Thyroid gland (tissue), 4 donors: ENCODE measurements around the gene PCDH18. TPM values are rescaled to one million over a fixed set of nuclear protein-coding genes. Genes with fewer than 3 reads are reported as not detected.
"Not testable (repeated sequence)": the region's sequence is repeated elsewhere in the genome, so short reads cannot be mapped to it uniquely, and the experiment has no call there.

Source experiments
- DNase-seq, 2 donors: peaks; one replicate each; pipeline ENCODE4 v3.0.0-alpha.2; 2019
- H3K27ac ChIP-seq, 3 donors: fragments of 200-600 bp; sonication (generic); 1 replicate in 2 of 3; 2 replicates in 1 of 3; pipeline ENCODE4 v1.5.1; 2016 to 2019; ENCODE audit warnings: mild to moderate bottlenecking in 1 of 3, moderate library complexity in 1 of 3
- H3K27me3 ChIP-seq: fragments of 200-600 bp; sonication (generic); one replicate; pipeline ENCODE4 v1.5.1; 2019
- H3K36me3 ChIP-seq, 2 donors: fragments of 200-600 bp; sonication (generic); one replicate each; pipeline ENCODE4 v1.5.1; 2016 to 2019
- H3K4me1 ChIP-seq, 2 donors: fragments of 200-600 bp; sonication (generic); one replicate each; pipeline ENCODE4 v1.5.1; 2017 to 2019
- H3K4me3 ChIP-seq, 3 donors: fragments of 200-600 bp; sonication (generic); replicated peaks in 1 of 3; 1 replicate in 2 of 3; 2 replicates in 1 of 3; pipeline ENCODE4 v1.5.1; 2016; ENCODE audit warnings: mild to moderate bottlenecking in 1 of 3
- H3K9me3 ChIP-seq: fragments of 200-600 bp; sonication (generic); one replicate; pipeline ENCODE4 v1.5.1; 2017
- POLR2A ChIP-seq, 2 donors: fragments of 450-650 bp; IDR thresholded peaks; one replicate each; pipeline ENCODE4 v1.6.1; 2017; ENCODE audit warnings: antibody characterized with exemption in 2 of 2, mild to moderate bottlenecking in 2 of 2, moderate library complexity in 1 of 2
- WGBS, 2 donors: methylation state at CpG; one replicate each; pipeline ENCODE4 v1.1.5; 2017; 5-methylcytosine and 5-hydroxymethylcytosine counted together
- intact Hi-C: fragments of 100-400 bp; cut with DNase I; formaldehyde crosslinking; loops from one replicate; pipeline ENCODE4 v1.15.1; 2023
- total RNA-seq, 4 donors: library from RNA; depleted of rRNA; stranded (reverse); fragments of >200 nt; gene quantifications; one replicate each; pipeline ENCODE4 v1.2.3, GENCODE V29; 2016
- TF ChIP-seq, protein P1 (sequence below), 6 experiments: fragments of 200-600 bp in 3 of 6; fragments of 450-650 bp in 3 of 6; sonication (generic) in 3 of 6; IDR thresholded peaks; one replicate each; pipeline ENCODE4 v1.5.1; 2016 to 2019; ENCODE audit warnings: antibody characterized with exemption in 6 of 6, mild to moderate bottlenecking in 2 of 6, inconsistent platforms in 1 of 6, moderate library complexity in 1 of 6

Gene PCDH18
- total RNA-seq, 4 donors from 2014 or later = 14.0 to 34.9 (median 20.3) TPM

DNA sequence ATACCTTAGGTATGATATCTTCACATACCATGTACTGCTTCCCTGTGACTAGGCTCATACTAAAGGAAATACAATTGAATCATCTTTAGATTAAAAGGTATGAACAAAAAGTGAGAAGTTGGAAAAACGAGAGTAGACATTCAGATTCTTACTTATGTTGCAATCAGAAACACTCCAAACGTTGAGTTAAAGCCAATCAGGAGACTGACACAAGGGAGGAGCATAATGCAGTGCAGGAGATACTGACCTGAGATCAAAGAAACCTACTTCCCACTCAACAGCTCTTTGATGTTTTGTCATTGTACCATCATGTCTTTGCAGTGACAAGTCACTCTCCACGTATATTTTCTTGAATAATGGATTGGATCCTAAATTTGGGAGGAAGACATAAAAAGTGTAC is 8.9 kb upstream of the PCDH18 start:
- 60 to 62% methylated on average over 3 of the region's 3 CpGs for WGBS, 2 donors
- H3K4me3 ChIP-seq = no peak overlapping the region
- H3K27ac ChIP-seq = no peak overlapping the region
- no peaks in the 10 kb centered on the region for H3K27me3 ChIP-seq
- TF ChIP-seq, protein P1, sequence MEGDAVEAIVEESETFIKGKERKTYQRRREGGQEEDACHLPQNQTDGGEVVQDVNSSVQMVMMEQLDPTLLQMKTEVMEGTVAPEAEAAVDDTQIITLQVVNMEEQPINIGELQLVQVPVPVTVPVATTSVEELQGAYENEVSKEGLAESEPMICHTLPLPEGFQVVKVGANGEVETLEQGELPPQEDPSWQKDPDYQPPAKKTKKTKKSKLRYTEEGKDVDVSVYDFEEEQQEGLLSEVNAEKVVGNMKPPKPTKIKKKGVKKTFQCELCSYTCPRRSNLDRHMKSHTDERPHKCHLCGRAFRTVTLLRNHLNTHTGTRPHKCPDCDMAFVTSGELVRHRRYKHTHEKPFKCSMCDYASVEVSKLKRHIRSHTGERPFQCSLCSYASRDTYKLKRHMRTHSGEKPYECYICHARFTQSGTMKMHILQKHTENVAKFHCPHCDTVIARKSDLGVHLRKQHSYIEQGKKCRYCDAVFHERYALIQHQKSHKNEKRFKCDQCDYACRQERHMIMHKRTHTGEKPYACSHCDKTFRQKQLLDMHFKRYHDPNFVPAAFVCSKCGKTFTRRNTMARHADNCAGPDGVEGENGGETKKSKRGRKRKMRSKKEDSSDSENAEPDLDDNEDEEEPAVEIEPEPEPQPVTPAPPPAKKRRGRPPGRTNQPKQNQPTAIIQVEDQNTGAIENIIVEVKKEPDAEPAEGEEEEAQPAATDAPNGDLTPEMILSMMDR (IDR thresholded peaks at IDR 0.05) = no peak
- TF ChIP-seq POLR2A (IDR thresholded peaks at IDR 0.05) = no peak
- H3K9me3 ChIP-seq = no peaks in the 10 kb centered on the region
- no peaks in the 10 kb centered on the region for H3K4me1 ChIP-seq
- intact Hi-C loops = no loop called here
- DNase-seq = no peak
- H3K36me3 ChIP-seq = no peaks in the 10 kb centered on the region

DNA sequence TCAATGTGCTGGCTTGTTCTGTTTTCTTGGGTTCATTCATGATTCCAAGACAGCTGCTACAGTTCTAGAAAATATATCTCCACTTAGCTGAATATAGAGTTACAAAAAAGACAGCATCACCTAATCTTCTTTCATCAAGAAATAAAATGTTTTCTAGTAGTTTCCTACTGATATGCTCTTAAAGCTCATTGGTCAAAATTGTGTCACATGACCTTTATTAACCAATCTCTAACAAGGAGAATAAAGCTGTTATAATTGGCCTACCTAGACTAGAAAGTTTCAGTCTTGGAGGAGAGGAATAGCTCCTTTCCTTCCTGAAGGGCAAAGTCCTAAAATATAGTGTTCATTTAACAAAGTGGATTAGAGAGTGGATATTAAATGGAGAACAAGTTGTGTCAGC is 8.1 kb upstream of the PCDH18 start:
- TF ChIP-seq POLR2A (IDR thresholded peaks at IDR 0.05) = no peak
- TF ChIP-seq, protein P1 (IDR thresholded peaks at IDR 0.05) = no peak
- H3K4me3 ChIP-seq = no peak overlapping the region
- no peaks in the 10 kb centered on the region for H3K36me3 ChIP-seq
- no peak overlapping the region for H3K27ac ChIP-seq
- no peaks in the 10 kb centered on the region for H3K4me1 ChIP-seq
- no peaks in the 10 kb centered on the region for H3K27me3 ChIP-seq
- H3K9me3 ChIP-seq = no peaks in the 10 kb centered on the region
- intact Hi-C loops = no loop called here
- DNase-seq = no peak

DNA sequence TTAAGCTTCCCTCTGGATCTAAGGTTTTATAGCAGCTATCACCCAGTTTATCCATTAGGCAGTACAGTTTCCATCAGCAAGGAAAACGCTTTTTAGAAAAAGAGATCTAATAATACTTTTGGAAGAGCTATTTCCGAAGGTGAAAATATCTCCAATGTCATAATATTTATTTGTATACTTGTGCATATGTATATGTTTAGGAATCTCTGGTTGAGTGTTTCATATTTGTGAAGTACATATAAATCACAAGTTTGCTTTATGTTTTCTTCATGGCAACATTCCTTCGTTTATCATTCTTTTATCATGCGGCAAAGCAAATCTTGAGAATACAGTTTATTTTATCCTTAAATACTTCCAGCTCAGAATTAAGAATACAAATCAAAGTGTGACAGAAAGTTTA is 6.2 kb upstream of the PCDH18 start:
- TF ChIP-seq POLR2A (IDR thresholded peaks at IDR 0.05) = no peak
- TF ChIP-seq, protein P1 (IDR thresholded peaks at IDR 0.05) = no peak
- Histone ChIP-seq H3K4me3 (no peak overlapping the region), H3K36me3 (no peaks in the 10 kb centered on the region), H3K4me1 (no peaks in the 10 kb centered on the region), H3K27ac (no peak overlapping the region), H3K27me3 (no peaks in the 10 kb centered on the region), H3K9me3 (no peaks in the 10 kb centered on the region)
- 92 to 97% methylated on average over 4 of the region's 4 CpGs for WGBS, 2 donors
- no peak for DNase-seq
- intact Hi-C loops = no loop called here

DNA sequence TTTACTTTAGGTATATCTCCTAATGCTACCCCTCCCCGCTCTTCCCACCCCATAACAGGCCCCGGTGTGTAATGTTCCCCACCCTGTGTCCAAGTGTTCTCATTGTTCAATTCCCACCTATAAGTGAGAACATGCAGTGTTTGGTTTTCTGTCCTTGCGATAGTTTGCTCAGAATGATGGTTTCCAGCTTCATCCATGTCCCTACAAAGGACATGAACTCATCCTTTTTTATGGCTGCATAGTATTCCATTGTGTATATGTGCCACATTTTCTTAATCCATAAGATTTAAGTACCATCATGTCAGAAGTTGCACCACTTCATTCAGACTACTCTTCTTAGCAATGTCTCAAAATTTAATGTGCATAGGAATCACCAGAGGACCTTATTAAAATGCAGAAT is 5.5 kb upstream of the PCDH18 start:
- WGBS, 2 donors = 92 to 97% methylated on average over 3 of the region's 3 CpGs
- H3K27ac ChIP-seq, H3K36me3 ChIP-seq, H3K9me3 ChIP-seq, intact Hi-C loops, H3K27me3 ChIP-seq, DNase-seq, H3K4me3 ChIP-seq, H3K4me1 ChIP-seq: not testable (repeated sequence)

DNA sequence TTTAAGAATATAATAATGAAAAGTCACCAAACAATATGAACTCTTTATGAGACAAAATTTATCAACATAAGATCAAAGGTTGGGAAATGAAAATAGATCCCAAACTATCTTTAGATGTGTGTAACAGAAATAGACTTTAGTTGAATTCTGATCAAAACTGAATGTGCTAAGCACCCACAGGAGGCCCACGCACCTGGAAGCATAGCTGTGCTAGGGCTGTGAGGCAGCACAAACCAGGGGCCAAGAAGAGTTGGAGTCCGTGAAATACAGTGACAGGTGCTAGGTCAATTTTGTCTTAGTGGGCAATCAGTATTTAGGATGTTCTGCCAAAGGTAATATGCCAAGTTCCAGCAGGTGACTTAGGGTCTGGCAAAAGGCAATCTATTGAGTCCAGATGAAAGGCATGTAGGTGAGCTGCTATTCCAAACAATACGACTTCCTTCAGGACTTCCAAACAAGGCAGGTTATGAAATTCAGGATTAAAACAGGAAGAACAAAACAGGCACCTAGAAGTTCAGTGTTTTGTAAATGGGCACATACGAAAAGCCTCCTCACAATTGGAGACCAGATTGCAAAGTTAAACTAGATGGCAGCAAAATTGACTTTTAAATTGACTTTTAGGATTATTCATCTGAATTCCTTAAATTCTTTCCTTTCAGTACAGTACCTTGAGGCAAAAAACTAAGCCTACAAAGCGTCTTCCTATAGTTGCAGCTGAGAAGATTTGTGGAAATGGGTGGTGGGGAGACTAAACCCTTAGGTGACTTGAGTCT is 4.7 kb upstream of the PCDH18 start:
- no peak for TF ChIP-seq POLR2A (IDR thresholded peaks at IDR 0.05)
- 86 to 88% methylated on average over 5 of the region's 5 CpGs for WGBS, 2 donors
- DNase-seq = no peak
- intact Hi-C loops = no loop called here
- H3K9me3 ChIP-seq = no peaks in the 10 kb centered on the region
- H3K4me1 ChIP-seq = no peaks in the 10 kb centered on the region
- no peak overlapping the region for H3K4me3 ChIP-seq
- no peaks in the 10 kb centered on the region for H3K36me3 ChIP-seq
- no peak overlapping the region for H3K27ac ChIP-seq
- H3K27me3 ChIP-seq = no peaks in the 10 kb centered on the region

DNA sequence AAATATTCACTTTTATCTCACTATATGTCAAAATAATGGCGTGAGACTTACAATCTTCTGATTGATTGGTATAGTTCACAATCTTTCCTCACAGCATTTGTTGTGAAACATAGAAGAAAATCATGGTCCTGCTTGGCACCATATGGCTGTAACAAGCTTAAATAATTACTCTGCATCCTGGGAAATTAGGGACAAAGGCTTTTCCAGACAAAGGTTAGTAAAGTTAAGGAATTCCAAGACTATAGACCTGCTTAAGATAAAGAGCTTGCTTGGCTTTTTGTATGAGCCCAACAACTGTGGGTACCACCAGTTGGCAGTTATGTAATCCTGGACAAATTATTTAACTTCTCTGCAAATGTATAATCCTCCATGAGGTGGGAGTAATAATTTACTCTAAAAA is 3.4 kb upstream of the PCDH18 start:
- H3K9me3 ChIP-seq = no peaks in the 10 kb centered on the region
- no peaks in the 10 kb centered on the region for H3K36me3 ChIP-seq
- TF ChIP-seq POLR2A (IDR thresholded peaks at IDR 0.05) = no peak
- TF ChIP-seq, protein P1 (IDR thresholded peaks at IDR 0.05) = no peak
- 94 to 97% methylated on average over 1 of the region's 1 CpG for WGBS, 2 donors
- H3K4me1 ChIP-seq = no peaks in the 10 kb centered on the region
- intact Hi-C loops = no loop called here
- H3K4me3 ChIP-seq = no peak overlapping the region
- no peak overlapping the region for H3K27ac ChIP-seq
- DNase-seq = no peak
- H3K27me3 ChIP-seq = no peaks in the 10 kb centered on the region
